ENCODE results near the gene CARD11.
"Not testable (repeated sequence)": the region's sequence is repeated elsewhere in the genome, so short reads cannot be mapped to it uniquely, and the experiment has no call there.

CARD11 gene

DNA sequence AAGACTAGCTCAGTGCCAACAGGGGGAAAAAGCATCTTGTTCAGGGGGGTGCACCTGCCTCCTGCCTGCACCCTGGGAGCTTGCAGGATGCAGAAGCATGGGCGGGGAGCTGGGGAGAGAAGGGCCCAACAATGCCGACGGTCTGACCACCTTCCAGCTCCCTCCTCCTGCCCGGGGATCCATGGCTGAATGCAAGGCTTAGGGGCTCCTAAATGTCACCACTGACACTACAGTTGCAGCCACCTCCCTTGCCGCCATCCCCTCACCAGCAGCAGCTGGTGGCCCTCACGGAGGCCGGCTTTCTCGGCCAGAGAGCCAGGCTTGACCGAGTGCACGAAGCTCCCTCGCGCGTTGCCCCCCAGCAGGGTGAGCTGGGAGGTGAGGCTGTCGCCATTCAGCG, 120.8 kb downstream of the CARD11 start:
- no peak for DNase-seq

DNA sequence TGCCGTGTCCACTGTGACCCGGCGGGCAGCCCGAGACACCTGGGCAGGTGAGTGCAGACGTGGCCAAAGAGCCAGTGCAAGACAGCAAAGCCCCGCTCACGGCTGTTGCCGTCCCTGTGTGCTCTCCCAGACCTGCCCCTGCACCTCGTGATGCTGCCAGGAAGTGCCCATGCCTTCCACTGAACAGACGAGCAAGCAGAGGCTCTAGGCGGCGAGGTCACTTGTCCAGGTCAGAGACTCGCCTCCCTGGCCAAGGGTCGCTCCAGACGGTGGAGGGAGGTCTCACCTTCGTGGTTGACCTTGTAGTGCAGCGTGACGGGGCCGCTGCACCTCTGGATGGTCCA, 121.3 kb downstream of the CARD11 start:
- DNase-seq = no peak

DNA sequence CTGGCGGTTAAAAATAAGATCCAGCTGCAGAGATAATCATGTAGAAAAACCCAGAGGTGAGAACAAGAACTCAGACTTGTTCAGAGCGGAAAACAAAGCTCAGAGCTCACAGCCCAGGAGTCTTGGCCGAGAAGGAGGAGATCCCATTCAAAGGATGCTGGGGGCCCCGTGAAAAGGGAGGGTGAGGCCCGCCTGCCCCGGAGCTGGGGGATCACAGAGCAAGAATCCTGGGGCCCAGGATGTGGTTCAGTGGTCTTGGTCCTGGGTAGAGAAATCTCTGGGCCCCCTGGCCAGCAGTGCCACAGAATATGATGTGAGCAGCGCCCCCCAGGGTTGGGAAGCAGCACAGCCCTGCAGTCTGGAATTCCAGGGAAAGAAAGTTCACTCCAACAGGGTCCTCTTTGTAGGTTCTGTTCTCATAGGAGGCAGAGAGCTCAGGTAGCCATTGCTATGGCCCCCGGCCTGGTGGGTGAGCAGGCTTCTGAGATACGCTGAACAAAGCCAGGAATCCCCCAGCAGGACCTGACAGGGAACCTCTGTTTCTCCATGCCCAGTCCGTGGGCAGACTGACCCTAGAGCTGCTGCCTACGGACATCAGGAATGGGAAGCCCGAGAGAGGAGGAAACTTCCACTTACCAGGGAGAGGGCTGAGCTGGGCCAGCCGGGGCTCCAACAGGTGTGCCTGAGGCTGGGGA, 121.9 kb downstream of the CARD11 start:
- DNase-seq = no peak

DNA sequence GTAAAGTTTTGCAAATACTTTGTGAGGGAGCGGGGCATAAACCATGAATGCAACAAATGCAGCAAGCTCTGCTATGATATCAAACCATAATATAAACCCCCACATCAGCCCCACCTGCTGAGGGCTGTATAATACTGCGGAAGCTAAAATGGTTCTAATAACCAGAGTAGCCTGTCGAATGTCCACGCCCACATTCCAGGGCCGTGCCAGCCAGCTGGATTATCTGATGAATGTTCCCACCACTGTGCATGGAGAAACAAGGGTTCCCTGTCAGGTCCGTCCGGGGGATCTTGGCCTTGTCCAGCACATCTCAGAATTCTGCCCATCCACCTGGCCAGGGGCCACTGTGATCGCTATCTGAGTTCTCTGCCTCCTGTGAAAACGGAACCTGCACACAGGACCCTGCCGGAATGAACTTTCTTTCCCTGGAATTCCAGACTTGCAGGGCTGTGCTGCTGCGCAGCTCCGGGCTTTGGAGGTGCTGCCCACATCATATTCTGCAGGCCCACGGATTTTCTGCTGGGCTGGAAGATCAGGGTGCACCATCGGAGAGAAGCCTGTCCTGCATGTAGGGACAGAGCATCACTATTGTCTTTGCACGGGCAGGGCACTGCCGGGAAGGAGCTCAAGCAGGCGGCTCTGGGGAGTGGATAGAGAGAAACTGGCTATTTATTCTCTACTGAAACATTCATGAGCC, 122.6 kb downstream of the CARD11 start:
- DNase-seq = no peak

DNA sequence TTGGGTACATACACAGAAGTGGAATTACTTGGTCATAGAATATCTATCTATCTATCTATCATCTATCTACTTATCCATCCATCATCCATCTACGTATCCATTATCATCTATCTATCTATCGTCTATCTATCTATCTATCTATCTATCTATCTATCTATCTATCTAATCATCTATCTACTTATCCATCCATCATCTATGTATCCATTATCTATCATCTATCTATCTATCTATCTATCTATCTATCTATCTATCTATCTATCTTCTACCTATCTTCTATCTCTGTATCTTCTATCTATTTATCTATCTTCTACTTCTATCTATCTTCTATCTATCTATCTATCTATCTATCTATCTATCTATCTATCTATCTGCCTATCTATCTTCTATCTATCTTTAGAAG, 123.2 kb downstream of the CARD11 start:
- not testable (repeated sequence) for DNase-seq

DNA sequence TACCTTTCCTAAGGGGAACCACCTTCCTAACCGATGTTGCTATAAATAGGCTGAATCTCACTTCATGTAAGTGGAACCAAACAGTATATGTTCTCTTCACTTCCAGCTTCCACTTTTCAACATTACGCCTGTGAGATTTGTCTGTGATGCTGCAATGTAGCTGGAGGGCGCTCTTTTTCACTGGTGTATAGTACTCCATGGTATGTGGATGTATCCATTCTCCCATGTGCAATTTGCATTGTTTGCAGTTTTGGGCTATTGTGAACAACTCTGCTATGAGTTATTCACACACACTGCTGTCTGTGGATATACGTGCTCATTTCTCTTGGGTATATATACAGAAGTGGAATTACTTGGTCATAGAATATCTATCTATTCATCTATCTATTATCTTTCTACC, 123.6 kb downstream of the CARD11 start:
- DNase-seq = no peak

DNA sequence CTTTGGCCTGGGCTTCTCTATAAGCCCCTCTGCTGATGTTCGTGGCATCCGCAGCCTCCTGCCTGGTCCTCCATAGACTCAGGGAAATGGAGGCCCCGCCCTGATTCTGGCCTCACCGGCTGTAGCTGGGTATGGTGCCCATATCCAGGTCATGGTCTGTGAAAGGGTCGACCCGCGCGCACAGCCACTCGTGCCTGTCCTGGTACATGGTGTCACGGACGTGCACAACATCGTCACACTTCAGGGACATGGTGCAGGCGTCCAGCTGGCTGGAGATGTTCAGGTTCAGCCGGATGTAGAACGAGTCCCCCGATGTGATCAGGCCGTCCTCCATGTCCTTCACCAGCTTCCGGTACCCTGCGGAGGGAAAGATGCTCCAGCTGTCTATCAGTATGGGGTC, 124.4 kb downstream of the CARD11 start:
- no peak for DNase-seq

DNA sequence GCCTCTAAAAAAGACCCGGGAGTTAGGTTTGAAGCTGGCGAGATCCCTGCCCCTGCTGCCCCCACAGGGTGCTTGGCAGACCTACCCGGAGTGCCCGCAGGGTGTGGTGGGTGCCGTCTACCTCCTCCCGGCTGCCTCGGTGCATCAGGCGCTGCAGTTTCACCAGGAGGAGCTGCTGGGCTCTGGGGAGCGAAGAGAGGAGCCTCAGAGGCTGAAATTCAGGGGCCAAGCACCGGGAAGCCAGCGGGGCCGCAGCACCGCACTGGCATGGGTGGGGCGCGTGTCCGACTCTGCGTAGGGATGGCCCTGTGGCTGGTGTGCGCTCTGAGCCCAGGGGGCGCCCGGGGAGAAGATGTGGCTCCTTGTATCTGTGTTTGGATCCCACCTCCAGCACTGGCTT, 125.3 kb downstream of the CARD11 start:
- DNase-seq = no peak

DNA sequence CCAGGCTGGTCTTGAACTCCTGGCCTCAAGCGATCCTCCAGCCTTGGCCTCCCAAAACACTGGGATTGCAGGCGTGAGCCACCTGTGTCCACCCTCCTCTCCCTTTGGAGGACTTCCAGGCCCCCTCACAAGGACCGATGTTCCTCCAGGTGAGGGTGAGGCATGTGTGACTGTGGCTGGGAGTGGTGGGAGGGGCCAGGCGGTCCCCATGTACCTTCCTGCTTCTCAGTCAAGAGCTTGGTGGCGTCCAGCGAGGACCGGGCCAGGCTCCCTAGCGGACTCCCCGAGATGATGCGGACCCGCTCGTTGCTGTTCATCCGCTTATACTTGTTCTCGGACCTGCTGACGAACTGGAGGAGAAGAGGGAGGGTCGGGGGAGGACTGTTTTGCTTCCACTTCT, 128.6 kb downstream of the CARD11 start:
- no peak for DNase-seq

DNA sequence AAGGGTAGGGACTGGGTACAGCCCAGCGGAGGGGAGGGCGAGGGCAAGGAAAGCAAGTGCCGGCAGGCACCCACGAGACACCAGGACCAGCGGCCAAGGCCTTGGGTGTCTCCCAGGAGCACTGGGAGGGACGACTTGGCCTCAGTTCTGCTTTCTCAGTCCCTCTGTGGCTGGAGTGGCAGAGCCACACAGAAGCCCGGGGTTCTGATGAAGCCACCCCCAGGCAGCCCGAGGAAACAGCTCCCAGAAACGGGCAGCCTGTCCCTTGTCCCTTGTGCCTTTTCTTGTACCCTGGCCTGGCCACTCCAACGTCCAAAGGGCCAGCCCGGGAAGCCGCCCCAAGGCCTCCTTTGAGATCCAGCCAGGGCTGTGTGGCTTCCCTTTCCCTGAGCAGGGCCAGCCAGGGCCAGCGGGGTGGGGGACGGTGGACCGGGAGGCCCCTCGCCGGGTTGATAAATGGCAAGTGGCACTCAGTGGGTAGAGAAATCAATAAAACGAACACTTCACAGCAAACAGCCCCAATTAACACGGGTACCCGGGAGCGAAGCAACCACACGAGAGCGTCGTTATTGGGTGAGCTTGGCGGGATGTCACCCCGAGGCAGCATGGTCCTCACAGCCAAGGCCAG, 129.8 kb downstream of the CARD11 start:
- peak; percentile 82 for DNase-seq

DNA sequence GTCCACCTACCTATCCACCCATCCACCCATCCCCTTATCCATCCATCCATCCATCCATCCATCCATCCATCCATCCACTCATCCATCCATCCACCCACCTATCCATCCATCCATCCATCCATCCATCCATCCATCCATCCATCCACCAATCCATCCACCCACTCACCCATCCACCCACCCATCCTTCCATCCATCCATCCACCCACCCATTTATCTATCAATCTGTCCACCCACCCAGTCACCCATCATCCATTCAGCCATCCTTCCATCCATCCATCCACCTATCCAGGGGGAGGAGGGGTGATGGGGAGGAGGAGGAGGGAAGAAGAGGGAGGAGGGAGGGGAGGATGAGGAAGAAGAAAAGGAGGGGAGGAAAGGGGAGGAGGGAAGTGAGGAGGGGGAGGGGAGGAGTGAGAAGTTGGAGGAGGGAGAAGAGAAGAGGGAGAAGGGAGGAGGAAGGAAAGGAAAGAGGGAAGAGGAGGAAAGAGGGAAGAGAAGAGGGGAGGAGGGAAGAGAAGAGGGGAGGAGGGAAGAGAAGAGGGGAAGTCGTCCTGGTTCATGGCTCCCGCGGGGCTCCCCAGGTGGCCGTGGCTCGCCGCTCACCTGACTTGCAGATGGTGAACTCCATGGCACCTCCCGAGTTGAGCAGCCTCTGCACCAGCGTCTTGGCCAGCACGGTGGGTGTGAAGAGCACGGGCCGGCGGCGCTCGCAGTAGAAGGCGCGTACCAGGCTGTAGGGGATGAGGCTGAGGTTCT, 130.8 kb downstream of the CARD11 start:
- DNase-seq = no peak

DNA sequence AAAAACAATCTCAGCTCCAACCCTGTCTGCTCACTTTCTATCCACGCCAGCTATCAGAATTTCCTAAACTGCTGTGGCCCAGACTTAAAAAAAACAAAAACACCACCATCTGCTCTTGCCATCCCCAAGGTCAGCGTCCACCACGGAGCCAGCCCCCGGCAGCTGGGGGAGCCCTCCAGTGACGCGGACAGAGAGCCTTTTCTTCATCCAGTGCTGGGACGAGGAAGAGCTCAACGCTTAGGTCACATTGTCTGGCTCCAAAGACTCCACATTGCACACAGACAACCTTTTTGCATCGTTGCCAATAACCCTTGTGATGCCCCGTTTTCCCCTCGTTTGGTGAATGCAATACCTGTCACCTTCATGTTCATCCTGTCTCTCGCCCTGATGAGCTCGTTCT, 132.2 kb downstream of the CARD11 start:
- no peak for DNase-seq

DNA sequence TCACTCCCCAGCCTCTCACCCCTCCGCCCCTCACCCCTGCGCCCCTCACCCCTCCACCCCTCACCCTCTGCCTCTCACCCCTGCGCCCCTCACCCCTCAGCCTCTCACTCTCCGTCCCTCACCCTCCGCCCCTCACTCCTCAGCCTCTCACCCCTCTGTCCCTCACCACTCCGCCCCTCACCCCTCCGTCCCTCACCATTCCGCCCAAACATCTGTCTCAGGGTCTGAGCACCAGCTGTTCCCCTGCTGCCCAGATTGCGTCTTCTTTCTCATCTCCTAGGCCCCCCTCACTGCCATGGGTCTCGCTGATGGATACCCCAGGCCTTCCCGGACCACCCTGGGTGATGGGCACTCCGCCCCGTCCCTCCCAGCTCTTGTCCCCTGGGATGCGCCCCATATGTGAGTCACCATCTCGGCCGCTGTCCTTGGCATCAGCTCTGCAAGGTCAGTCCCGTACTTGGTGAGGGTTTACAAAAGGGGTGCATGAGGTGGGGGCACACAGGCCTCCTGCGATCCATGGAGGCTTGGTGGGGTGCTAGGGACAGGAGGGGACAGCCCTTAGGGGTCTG, 134.1 kb downstream of the CARD11 start:
- no peak for DNase-seq

DNA sequence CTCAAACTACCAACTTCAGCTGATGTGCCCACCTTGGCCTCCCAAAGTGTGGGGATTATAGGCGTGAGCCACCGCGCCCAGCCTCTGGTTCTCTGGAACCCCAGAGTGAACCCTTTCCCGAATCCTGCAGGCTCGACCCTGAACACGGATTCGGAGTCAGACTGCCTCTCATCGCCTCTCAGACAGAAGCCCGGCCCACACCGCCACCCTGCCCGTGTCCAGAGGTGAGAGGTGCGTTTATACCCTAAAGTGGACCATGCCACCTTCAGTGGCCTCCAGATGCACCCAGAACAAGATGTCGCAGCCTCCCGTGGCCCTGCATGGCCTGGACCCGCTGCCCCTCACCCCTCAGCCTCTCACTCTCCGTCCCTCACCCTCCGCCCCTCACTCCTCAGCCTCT, 134.6 kb downstream of the CARD11 start:
- DNase-seq = no peak

DNA sequence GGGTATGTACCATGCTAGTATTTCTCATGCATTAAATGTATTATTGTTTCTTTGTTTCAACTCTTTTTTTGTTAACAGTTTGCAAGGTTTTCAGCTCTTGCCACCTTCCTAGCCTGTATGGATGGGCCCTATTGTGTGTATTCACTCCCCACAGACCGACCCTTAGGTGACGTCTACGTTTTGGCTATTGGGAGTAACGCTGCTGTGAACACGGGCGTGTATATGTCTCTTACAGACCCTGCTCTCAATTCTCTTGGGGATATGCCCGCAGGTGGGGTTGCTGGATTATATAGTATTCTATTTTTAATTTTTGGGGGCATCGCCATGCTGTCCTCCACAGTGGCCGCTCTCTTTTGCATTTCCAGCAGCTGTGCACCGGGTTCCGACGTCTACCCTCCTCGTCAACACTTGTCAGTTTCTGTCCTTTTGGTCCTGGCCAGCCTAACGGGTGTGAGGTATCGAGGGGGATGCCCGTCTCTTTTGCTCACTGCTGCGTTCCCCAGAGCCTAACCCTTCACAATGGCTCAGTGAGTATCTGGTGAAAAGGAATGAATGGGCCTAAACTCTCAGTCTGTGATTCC, 135.5 kb downstream of the CARD11 start:
- DNase-seq = no peak

DNA sequence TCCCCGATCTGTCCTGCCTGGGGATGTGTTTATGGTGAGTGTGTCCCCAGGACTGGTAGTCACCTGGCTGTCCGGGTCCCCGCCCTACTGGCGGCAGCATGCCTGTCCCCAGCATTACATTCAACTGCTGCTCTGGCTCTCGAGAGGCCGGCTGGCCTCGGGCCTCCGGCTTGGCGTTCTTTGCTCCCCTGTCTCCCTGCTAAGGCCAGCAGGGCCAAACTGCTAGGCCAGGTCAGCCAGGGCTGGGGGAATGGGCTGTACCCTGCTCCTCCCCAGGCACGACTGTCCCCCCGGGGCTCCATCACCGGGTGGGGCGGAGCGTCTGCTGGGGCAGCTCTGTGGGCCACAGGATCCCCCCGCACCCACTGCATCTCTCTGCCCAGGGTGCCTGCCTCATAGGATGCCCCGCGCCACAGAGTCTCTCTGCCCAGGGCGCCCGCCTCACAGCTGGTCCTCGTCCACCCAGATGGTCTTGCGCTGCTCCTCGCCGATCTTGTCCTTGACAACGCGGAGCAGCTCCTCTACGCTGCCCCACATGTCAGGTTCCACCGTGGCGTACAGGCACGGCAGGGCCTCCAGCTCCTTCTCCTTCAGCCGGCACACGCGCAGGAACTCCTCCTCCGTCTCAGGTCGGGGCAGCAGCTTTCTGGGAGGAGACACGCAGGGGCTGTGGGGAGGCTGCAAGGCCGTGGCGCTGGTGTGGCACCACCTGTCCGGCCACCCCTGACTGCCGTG, 137.3 kb downstream of the CARD11 start:
- no peak for DNase-seq

DNA sequence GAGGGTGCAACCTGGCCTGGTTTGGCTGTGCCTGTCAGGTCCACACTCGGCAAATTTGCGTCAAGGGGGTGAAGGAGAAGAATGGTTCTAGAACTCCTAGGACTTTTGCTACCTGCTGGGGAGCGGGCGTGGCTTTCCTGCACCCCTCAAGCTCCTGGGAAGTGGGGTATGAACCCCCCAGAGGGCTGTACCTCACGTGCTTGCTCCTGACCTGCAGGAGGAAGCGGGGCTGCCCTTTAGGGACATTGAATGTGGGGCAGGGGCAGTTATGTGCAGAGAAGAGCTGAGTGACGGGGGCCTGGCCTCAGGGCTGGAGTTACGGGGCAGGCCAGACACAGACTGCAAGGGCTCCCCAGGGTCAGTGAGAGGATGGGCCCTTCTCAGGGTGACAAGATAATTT, 138.2 kb downstream of the CARD11 start:
- DNase-seq = no peak

DNA sequence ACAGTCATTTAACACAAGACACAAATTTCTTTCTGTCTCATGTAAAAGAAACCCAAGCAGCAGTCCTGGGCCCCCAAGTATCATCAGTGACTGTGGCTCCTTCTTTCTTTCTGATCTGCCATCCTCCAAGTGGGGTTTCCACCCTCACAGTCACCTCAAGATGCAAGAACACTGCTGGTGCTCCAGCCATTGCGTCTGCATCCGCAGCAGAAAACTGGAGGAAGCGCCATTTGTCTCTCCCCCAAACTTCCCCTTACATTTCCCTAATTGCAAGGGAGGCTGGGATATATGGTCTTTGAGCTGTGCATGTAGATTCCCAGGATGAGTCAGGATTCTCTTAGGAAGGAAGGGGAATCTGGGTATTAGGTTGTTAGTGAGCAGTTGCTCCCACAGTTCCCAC, 138.6 kb downstream of the CARD11 start:
- DNase-seq = no peak

DNA sequence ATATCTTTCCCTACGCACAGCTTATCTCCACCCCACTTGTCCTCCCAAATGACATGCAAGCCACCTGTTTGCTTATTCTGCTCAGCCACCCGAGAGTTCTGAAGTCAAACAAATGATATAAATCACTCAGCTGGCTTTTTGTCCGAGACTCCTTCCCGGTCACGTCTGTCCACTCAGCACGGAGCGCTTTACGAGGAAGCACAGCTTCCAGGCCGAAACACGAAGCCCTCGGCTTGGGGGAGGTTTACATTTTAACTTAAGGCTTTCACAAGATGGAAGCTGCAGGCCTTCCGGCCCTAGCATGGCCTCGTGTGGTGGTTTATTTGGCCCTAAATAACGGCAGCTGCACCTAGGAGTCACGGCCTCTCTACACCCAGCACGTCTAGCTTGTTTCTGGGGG, 139.5 kb downstream of the CARD11 start:
- DNase-seq = no peak

DNA sequence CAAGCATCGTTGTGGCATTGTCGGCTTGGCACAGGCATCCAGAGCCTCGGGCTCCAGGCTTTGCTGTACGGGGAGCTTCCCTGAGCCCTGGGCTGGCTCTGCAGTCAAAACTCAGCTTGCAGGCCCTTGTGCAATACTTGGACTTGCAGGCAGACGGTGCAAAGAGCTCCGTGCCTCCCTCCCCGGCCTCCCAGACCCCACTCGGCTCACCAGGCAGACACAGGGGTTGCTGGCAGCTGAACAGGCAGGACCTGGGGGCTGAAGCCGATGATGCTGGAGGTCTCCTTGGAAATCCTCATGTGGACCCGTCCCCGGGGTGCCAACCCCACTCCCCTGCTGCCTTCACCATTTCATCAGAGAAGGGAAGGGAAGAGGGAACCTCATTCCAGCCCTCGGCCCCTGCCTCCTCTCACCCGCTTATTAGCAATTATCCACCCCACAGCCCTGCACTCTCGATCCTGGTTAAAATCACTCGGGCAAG, 139.9 kb downstream of the CARD11 start:
- DNase-seq = no peak

DNA sequence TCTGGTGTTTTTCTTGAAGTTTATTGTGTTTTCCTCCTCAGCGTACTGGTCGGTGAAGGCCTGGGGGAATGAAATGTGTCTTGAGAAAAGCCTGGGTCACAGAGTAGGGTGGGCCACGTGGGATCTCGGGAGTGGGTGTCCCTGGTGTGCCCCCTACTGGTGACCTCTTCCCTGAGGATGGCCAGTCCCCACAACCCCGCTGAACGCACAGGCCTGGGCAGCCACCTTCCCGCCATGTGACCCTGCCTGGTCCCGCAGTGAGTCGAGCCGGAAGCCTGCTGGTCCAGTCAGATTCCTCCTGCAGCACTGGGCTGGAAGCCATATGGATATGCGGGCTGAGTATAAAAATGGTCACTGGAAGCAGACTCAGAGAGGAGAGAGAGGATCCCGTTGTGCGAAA, 146.6 kb downstream of the CARD11 start:
- no peak for DNase-seq

DNA sequence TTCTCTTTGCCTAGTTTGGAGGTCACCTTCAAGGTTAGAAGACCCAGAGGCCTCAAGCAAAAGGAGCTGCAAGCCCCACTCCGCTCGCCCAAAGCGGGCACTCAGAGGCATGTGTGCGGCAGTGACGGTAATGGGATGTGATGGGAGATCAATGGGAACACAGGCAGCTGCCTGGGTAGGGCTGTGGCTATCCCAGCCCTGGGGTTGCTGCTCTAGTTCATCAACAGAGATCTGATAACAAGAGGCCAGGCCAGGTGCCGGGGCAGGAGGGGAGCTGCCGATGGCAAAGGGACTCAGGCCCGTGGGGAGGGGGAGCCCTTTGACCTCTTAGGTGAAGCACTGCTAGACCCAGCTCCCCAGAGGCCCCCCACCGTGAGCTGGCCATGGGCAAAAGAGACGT, 147.5 kb downstream of the CARD11 start:
- DNase-seq = no peak
